ENCODE measurements around the gene GJC2. TPM values are rescaled to one million over a fixed set of nuclear protein-coding genes. Genes with fewer than 3 reads are reported as not detected.
"Not testable (repeated sequence)": the region's sequence is repeated elsewhere in the genome, so short reads cannot be mapped to it uniquely, and the experiment has no call there.

The GJC2 gene
- total and polyA plus RNA-seq, 9 donors = 0.94 to 1.6 (median 1.3) TPM

DNA sequence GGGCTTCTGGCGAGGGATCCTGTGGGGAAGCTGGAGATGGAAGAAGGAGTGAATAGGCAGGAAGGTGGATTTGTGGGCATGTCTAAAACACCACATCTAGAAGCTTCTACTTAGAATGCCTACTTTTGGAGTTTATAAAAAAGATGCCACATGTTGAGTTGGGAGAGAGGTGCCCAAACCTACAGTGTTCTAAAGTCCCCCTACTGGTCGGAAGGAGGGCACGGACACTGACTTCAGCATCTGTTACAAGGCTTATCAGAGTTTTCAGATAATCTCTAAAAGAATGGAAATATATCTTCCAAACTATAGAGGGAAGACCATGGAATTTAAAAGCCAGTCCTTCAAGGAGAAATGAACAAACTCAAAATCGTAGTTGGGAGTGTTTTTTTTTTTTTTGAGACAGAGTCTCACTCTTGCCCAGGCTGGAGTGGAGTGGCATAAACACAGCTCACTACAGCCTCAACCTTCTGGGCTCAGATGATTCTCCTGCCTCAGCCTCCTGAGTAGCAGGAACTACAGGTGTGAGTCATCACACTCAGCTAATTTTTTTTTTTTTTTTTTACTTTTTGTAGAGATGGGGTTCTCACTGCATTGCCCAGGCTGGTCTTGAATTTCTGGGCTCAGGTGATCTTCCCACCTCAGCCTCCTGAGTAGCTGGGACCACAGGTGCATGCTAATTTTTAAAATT lies 30.7 kb downstream of the GJC2 start:
- H3K9me3 ChIP-seq (replicated peaks; ENCODE audit: control insufficient read depth, low read depth, low read length) = no peaks in the 10 kb centered on the region
- no peak overlapping the region for H3K27ac ChIP-seq (ENCODE audit: low read length)
- no peak overlapping the region for H3K4me3 ChIP-seq (ENCODE audit: low read length)
- H3K4me1 ChIP-seq (ENCODE audit: control insufficient read depth, insufficient read depth, low read length) = peaks cover 7% of the 10 kb centered on the region
- no peaks in the 10 kb centered on the region for H3K27me3 ChIP-seq (ENCODE audit: control insufficient read depth, insufficient read depth, low read length)
- no peak for DNase-seq
- 100% methylated on average over 1 of the region's 4 CpGs for WGBS (ENCODE audit: insufficient coverage)
- H3K36me3 ChIP-seq (ENCODE audit: control insufficient read depth, insufficient read depth, low read length) = peaks cover 10% of the 10 kb centered on the region

- 84% methylated on average over 5 of the region's 7 CpGs for WGBS (ENCODE audit: insufficient coverage)
- H3K36me3 ChIP-seq (ENCODE audit: control insufficient read depth, insufficient read depth, low read length) = peaks cover 3% of the 10 kb centered on the region
- H3K9me3 ChIP-seq (replicated peaks; ENCODE audit: control insufficient read depth, low read depth, low read length) = no peaks in the 10 kb centered on the region
- H3K4me3 ChIP-seq (ENCODE audit: low read length) = no peak overlapping the region
- no peak overlapping the region for H3K27ac ChIP-seq (ENCODE audit: low read length)
- no peaks in the 10 kb centered on the region for H3K27me3 ChIP-seq (ENCODE audit: control insufficient read depth, insufficient read depth, low read length)
- DNase-seq = no peak
- peaks cover 7% of the 10 kb centered on the region for H3K4me1 ChIP-seq (ENCODE audit: control insufficient read depth, insufficient read depth, low read length)
Measured at GRCh38 chr1:228180959-228181644, 31.4 kb downstream of the GJC2 start.

GRCh38 chr1:228181645-228182034 lies 31.9 kb downstream of the GJC2 start:
- Histone ChIP-seq H3K27ac (ENCODE audit: low read length) (no peak overlapping the region), H3K27me3 (ENCODE audit: control insufficient read depth, insufficient read depth, low read length) (no peaks in the 10 kb centered on the region), H3K9me3 (replicated peaks; ENCODE audit: control insufficient read depth, low read depth, low read length) (no peaks in the 10 kb centered on the region), H3K4me1 (ENCODE audit: control insufficient read depth, insufficient read depth, low read length) (peaks cover 7% of the 10 kb centered on the region), H3K4me3 (ENCODE audit: low read length) (no peak overlapping the region), H3K36me3 (ENCODE audit: control insufficient read depth, insufficient read depth, low read length) (peaks cover 3% of the 10 kb centered on the region)
- no peak for DNase-seq
- WGBS (ENCODE audit: insufficient coverage) = 87% methylated on average over 7 of the region's 9 CpGs

DNA sequence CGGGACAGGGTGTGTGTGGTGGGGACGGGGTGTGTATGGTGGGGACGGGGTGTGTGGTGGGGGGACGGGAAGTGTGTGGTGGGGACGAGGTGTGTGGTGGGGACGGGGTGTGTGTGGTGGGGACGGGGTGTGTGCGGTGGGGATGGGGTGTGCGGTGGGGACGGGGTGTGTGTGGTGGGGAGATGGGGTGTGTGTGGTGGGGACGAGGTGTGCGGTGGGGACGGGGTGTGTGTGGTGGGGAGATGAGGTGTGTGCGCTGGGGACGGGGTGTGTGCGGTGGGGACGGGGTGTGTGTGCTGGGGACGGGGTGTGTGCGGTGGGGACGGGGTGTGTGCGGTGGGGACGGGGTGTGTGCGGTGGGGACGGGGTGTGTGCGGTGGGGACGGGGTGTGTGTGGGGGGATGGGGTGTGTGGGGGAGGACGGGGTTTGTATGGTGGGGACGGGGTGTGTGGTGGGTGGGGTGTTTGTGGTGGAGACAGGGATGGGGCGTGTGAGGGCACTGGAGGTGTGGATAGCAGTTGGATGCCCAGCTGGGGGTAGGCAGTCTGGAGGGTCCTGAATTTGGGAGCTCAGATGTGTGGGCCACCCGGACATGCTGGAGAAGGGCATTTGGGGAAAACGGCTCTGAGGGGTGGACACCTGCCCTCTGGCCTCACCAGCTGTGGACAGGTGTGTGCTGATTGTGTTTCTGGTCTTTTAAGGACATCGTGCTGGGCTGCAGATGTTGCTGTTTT lies 32.7 kb downstream of the GJC2 start:
- H3K27ac ChIP-seq (ENCODE audit: low read length) = no peak overlapping the region
- no peak overlapping the region for H3K4me3 ChIP-seq (ENCODE audit: low read length)
- peaks cover 3% of the 10 kb centered on the region for H3K36me3 ChIP-seq (ENCODE audit: control insufficient read depth, insufficient read depth, low read length)
- H3K4me1 ChIP-seq (ENCODE audit: control insufficient read depth, insufficient read depth, low read length) = peaks cover 7% of the 10 kb centered on the region
- no peaks in the 10 kb centered on the region for H3K9me3 ChIP-seq (replicated peaks; ENCODE audit: control insufficient read depth, low read depth, low read length)
- no peak for DNase-seq
- WGBS (ENCODE audit: insufficient coverage) = 89% methylated on average over 7 of the region's 32 CpGs
- H3K27me3 ChIP-seq (ENCODE audit: control insufficient read depth, insufficient read depth, low read length) = no peaks in the 10 kb centered on the region

GRCh38 chr1:228184152-228184551 lies 34.4 kb downstream of the GJC2 start:
- no peaks in the 10 kb centered on the region for H3K27me3 ChIP-seq (ENCODE audit: control insufficient read depth, insufficient read depth, low read length)
- H3K27ac ChIP-seq (ENCODE audit: low read length) = no peak overlapping the region
- H3K36me3 ChIP-seq (ENCODE audit: control insufficient read depth, insufficient read depth, low read length) = peaks cover 3% of the 10 kb centered on the region
- WGBS (ENCODE audit: insufficient coverage) = 64% methylated on average over 4 of the region's 7 CpGs
- no peak overlapping the region for H3K4me3 ChIP-seq (ENCODE audit: low read length)
- no peak for DNase-seq
- peaks cover 4% of the 10 kb centered on the region for H3K9me3 ChIP-seq (replicated peaks; ENCODE audit: control insufficient read depth, low read depth, low read length)
- peaks cover 5% of the 10 kb centered on the region for H3K4me1 ChIP-seq (ENCODE audit: control insufficient read depth, insufficient read depth, low read length)

DNA sequence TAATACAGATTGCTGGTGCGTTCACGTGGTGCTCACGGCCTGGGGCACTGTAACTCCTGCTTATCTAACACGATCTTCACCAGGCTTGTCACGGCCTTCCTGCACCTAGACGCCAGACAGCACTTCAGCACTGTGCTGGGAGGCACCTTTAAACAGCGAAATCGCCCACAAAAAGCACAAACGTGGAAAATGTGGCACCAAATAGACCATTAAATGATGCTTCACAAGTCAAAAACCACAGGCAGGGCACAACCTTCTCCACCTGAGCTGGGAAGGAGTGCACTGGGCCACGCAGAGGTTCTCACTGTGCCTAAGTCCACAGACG lies 35.9 kb downstream of the GJC2 start:
- no peak for DNase-seq

GRCh38 chr1:228188249-228188648 lies 38.5 kb downstream of the GJC2 start:
- WGBS (ENCODE audit: insufficient coverage) = no CpG with 5 or more reads among the region's 2 CpGs
- not testable (repeated sequence) for H3K9me3 ChIP-seq (replicated peaks; ENCODE audit: control insufficient read depth, low read depth, low read length); H3K4me3 ChIP-seq (ENCODE audit: low read length); H3K27ac ChIP-seq (ENCODE audit: low read length); H3K27me3 ChIP-seq (ENCODE audit: control insufficient read depth, insufficient read depth, low read length); H3K36me3 ChIP-seq (ENCODE audit: control insufficient read depth, insufficient read depth, low read length); DNase-seq; H3K4me1 ChIP-seq (ENCODE audit: control insufficient read depth, insufficient read depth, low read length)

More for the DNA sequence above, 35.9 kb downstream of the GJC2 start:
- Histone ChIP-seq H3K36me3 (ENCODE audit: control insufficient read depth, insufficient read depth, low read length) (peaks cover 3% of the 10 kb centered on the region), H3K9me3 (replicated peaks; ENCODE audit: control insufficient read depth, low read depth, low read length) (peaks cover 4% of the 10 kb centered on the region), H3K4me3 (ENCODE audit: low read length) (no peak overlapping the region), H3K27ac (ENCODE audit: low read length) (no peak overlapping the region), H3K4me1 (ENCODE audit: control insufficient read depth, insufficient read depth, low read length) (peaks cover 5% of the 10 kb centered on the region), H3K27me3 (ENCODE audit: control insufficient read depth, insufficient read depth, low read length) (no peaks in the 10 kb centered on the region)
- WGBS (ENCODE audit: insufficient coverage) = 79% methylated on average over 10 of the region's 11 CpGs

GRCh38 chr1:228190182-228190581 lies 40.5 kb downstream of the GJC2 start:
- H3K4me3 ChIP-seq (ENCODE audit: low read length) = no peak overlapping the region
- WGBS (ENCODE audit: insufficient coverage) = 74% methylated on average over 14 of the region's 14 CpGs

GRCh38 chr1:228190778-228191177 lies 41.0 kb downstream of the GJC2 start:
- peaks cover 4% of the 10 kb centered on the region for H3K4me1 ChIP-seq (ENCODE audit: control insufficient read depth, insufficient read depth, low read length)
- no peaks in the 10 kb centered on the region for H3K27me3 ChIP-seq (ENCODE audit: control insufficient read depth, insufficient read depth, low read length)
- H3K4me3 ChIP-seq (ENCODE audit: low read length) = no peak overlapping the region
- H3K36me3 ChIP-seq (ENCODE audit: control insufficient read depth, insufficient read depth, low read length) = peaks cover 2% of the 10 kb centered on the region
- no peak for DNase-seq
- WGBS (ENCODE audit: insufficient coverage) = no CpG with 5 or more reads among the region's 5 CpGs
- H3K27ac ChIP-seq (ENCODE audit: low read length) = no peak overlapping the region
- H3K9me3 ChIP-seq (replicated peaks; ENCODE audit: control insufficient read depth, low read depth, low read length) = peaks cover 4% of the 10 kb centered on the region

More at GRCh38 chr1:228190182-228190581, 40.5 kb downstream of the GJC2 start:
- peaks cover 4% of the 10 kb centered on the region for H3K9me3 ChIP-seq (replicated peaks; ENCODE audit: control insufficient read depth, low read depth, low read length)
- no peak overlapping the region for H3K27ac ChIP-seq (ENCODE audit: low read length)
- no peak for DNase-seq
- peaks cover 2% of the 10 kb centered on the region for H3K36me3 ChIP-seq (ENCODE audit: control insufficient read depth, insufficient read depth, low read length)
- H3K4me1 ChIP-seq (ENCODE audit: control insufficient read depth, insufficient read depth, low read length) = peaks cover 4% of the 10 kb centered on the region
- H3K27me3 ChIP-seq (ENCODE audit: control insufficient read depth, insufficient read depth, low read length) = no peaks in the 10 kb centered on the region

- no peak overlapping the region for H3K27ac ChIP-seq (ENCODE audit: low read length)
- no peaks in the 10 kb centered on the region for H3K27me3 ChIP-seq (ENCODE audit: control insufficient read depth, insufficient read depth, low read length)
- WGBS (ENCODE audit: insufficient coverage) = 71% methylated on average over 1 of the region's 3 CpGs
Measured at GRCh38 chr1:228194436-228194835, 44.7 kb downstream of the GJC2 start.

More at GRCh38 chr1:228194436-228194835, 44.7 kb downstream of the GJC2 start:
- H3K4me1 ChIP-seq (ENCODE audit: control insufficient read depth, insufficient read depth, low read length) = peaks cover 10% of the 10 kb centered on the region
- H3K4me3 ChIP-seq (ENCODE audit: low read length) = no peak overlapping the region
- H3K9me3 ChIP-seq (replicated peaks; ENCODE audit: control insufficient read depth, low read depth, low read length) = peaks cover 7% of the 10 kb centered on the region
- no peak for DNase-seq
- H3K36me3 ChIP-seq (ENCODE audit: control insufficient read depth, insufficient read depth, low read length) = peaks cover 2% of the 10 kb centered on the region

Data from muscle of leg (tissue), 11 donors.